Tibial artery (tissue), 4 donors: ENCODE measurements around the gene RALGPS1.

Source experiments
- DNase-seq, 2 donors: peaks; one replicate each; pipeline ENCODE4 v3.0.0-alpha.2; 2019
- H3K27ac ChIP-seq, 2 donors: fragments of 200-600 bp; sonication (generic) in 1 of 2; 1 replicate in 1 of 2; 2 replicates in 1 of 2; pipeline ENCODE4 v1.5.1; 2018 to 2019; ENCODE audit warnings: mild to moderate bottlenecking in 1 of 2
- H3K27me3 ChIP-seq, 2 donors: fragments of 200-600 bp; sonication (generic) in 1 of 2; one replicate each; pipeline versions ENCODE4 v1.5.1 to v1.6.0; 2016 to 2019
- H3K36me3 ChIP-seq, 3 donors: fragments of 200-600 bp; sonication (generic) in 2 of 3; one replicate each; pipeline ENCODE4 v1.5.1; 2016 to 2019; ENCODE audit warnings: mild to moderate bottlenecking in 2 of 3
- H3K4me1 ChIP-seq, 4 donors: fragments of 200-600 bp; sonication (generic) in 2 of 4; 1 replicate in 3 of 4; 2 replicates in 1 of 4; pipeline ENCODE4 v1.5.1; 2016 to 2019
- H3K4me3 ChIP-seq, 2 donors: fragments of 200-600 bp; sonication (generic) in 1 of 2; 1 replicate in 1 of 2; 2 replicates in 1 of 2; pipeline ENCODE4 v1.5.1; 2018 to 2019; ENCODE audit warnings: mild to moderate bottlenecking in 2 of 2
- H3K9me3 ChIP-seq, 3 donors: fragments of 200-600 bp; sonication (generic) in 1 of 3; one replicate each; pipeline ENCODE4 v1.5.1; 2016 to 2019
- CTCF ChIP-seq, 2 experiments: fragments of 200-600 bp in 1 of 2; fragments of 450-650 bp in 1 of 2; IDR thresholded peaks; one replicate each; pipeline ENCODE4 v1.5.1; 2017 to 2019; ENCODE audit warnings: antibody characterized with exemption in 2 of 2, mild to moderate bottlenecking in 1 of 2, moderate library complexity in 1 of 2
- intact Hi-C: fragments of 100-400 bp; cut with DNase I; formaldehyde crosslinking; loops from one replicate; pipeline ENCODE4 v1.15.0; 2023; ENCODE audit warnings: low total_unique reads

RALGPS1 gene

GRCh38 chr9:127229691-127230417, 315.3 kb downstream of the RALGPS1 start:
- intact Hi-C loops, result loop anchor here (10.0 kb wide), 1 partner anchor 115 kb away; no protein-coding TSS in a partner anchor
- no peaks in the 10 kb centered on the region for H3K27me3 ChIP-seq
- peaks cover 0 to 88% (median 52%) of the 10 kb centered on the region in 4 donors for H3K4me1 ChIP-seq
- no peak overlapping the region for H3K4me3 ChIP-seq
- no peaks in the 10 kb centered on the region for H3K9me3 ChIP-seq
- TF ChIP-seq CTCF (IDR thresholded peaks at IDR 0.05), result no peak
- peak overlapping the region; percentile 19 to 64 for H3K27ac ChIP-seq
- no peaks in the 10 kb centered on the region for H3K36me3 ChIP-seq
- no peak for DNase-seq

- no peaks in the 10 kb centered on the region for H3K27me3 ChIP-seq
- H3K4me1 ChIP-seq, result peaks cover 0 to 96% (median 53%) of the 10 kb centered on the region in 4 donors
- TF ChIP-seq CTCF (IDR thresholded peaks at IDR 0.05), result no peak
- H3K36me3 ChIP-seq, result no peaks in the 10 kb centered on the region
- intact Hi-C loops, result no loop called here
- no peak for DNase-seq
- no peak overlapping the region for H3K4me3 ChIP-seq
- no peaks in the 10 kb centered on the region for H3K9me3 ChIP-seq
- H3K27ac ChIP-seq, result peak overlapping the region; percentile 64 to 70
These were observed 317.1 kb downstream of the RALGPS1 start for GRCh38 chr9:127231666-127232065.

GRCh38 chr9:127232833-127233549, 318.4 kb downstream of the RALGPS1 start:
- peaks cover 0 to 9% (median 0%) of the 10 kb centered on the region in 3 donors for H3K36me3 ChIP-seq
- DNase-seq, result no peak
- peaks cover 0 to 96% (median 65%) of the 10 kb centered on the region in 4 donors for H3K4me1 ChIP-seq
- TF ChIP-seq CTCF (IDR thresholded peaks at IDR 0.05), result no peak
- no peaks in the 10 kb centered on the region for H3K9me3 ChIP-seq
- peak overlapping the region; percentile 64 to 70 for H3K27ac ChIP-seq
- peak overlapping the region in 1 of 2 donors; percentile 9 for H3K4me3 ChIP-seq
- no peaks in the 10 kb centered on the region for H3K27me3 ChIP-seq
- intact Hi-C loops, result no loop called here

GRCh38 chr9:127233550-127233949, 319.0 kb downstream of the RALGPS1 start:
- TF ChIP-seq CTCF (IDR thresholded peaks at IDR 0.05), result no peak
- H3K27me3 ChIP-seq, result no peaks in the 10 kb centered on the region
- DNase-seq, result no peak
- intact Hi-C loops, result no loop called here
- H3K4me3 ChIP-seq, result peak overlapping the region; percentile 5 to 9
- no peaks in the 10 kb centered on the region for H3K9me3 ChIP-seq
- H3K4me1 ChIP-seq, result peaks cover 0 to 96% (median 68%) of the 10 kb centered on the region in 4 donors
- H3K27ac ChIP-seq, result peak overlapping the region; percentile 64 to 70
- peaks cover 0 to 12% (median 0%) of the 10 kb centered on the region in 3 donors for H3K36me3 ChIP-seq

- Histone ChIP-seq H3K27ac (peak overlapping the region; percentile 64 to 70), H3K4me3 (peak overlapping the region; percentile 5 to 9), H3K27me3 (no peaks in the 10 kb centered on the region), H3K4me1 (peaks cover 0 to 97% (median 65%) of the 10 kb centered on the region in 4 donors), H3K9me3 (no peaks in the 10 kb centered on the region), H3K36me3 (peaks cover 0 to 12% (median 0%) of the 10 kb centered on the region in 3 donors)
- TF ChIP-seq CTCF (IDR thresholded peaks at IDR 0.05), result no peak
- DNase-seq, result no peak
- intact Hi-C loops, result no loop called here
These were observed 319.4 kb downstream of the RALGPS1 start for GRCh38 chr9:127233989-127234388.
